Erythroblast (primary cell): ENCODE measurements around the gene YIPF4.

Experiments
- GATA1 ChIP-seq: IDR thresholded peaks from 2 replicates; pipeline ENCODE4 v1.6.1; 2011; ENCODE audit warnings: low read depth, mild to moderate bottlenecking, control low read depth, low read length, moderate library complexity
- POLR2A ChIP-seq: IDR thresholded peaks from 2 replicates; pipeline ENCODE4 v1.6.1; 2011; ENCODE audit warnings: mild to moderate bottlenecking, low read length

GRCh38 chr2:32330136-32330535, 52.4 kb downstream of the YIPF4 start:
- TF ChIP-seq POLR2A (no peak), GATA1 (no peak)
